ENCODE data around the gene TXNRD1.

DNA sequence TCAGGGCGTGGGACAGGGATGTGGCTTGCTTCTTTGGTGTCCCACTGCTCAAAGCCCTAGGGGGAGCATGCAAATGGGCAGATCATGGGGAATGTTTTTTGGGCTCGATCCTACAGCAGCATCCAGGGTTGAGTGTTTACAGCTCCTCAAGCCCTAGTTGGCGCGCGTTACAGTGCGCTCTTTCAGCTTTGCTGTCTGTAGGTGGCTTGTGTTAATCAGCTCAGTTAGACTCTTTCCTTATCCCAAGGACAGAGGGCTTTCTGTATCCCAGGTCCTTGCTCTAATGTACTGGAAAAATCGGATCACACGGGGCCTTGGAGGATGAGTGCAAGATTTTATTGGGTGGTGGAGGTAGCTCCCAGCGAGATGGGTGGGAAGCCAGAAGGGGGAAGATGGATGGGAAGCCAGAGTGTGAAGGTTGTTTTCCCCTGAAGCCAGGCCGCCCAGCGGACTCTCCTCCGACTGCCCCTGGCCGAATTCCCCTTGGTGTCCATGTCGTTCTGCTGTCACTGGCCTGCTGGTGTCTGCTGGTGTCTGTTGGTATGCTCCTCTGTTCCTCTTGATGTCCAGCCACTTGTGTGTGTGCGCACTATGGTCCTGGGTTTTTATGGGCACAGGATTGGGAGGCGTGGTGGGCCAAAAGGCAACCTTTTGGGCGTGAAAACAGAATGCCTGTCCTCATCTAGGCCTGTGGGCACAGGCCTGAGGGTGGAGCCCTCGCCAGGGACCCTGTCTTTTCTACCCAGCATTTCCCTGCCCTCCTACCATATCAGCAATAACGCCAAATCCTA is 10.7 kb upstream of the TXNRD1 start:
- TF ChIP-seq POLR2A (IDR thresholded peaks at IDR 0.05), result no peak
- TF ChIP-seq, protein P1, sequence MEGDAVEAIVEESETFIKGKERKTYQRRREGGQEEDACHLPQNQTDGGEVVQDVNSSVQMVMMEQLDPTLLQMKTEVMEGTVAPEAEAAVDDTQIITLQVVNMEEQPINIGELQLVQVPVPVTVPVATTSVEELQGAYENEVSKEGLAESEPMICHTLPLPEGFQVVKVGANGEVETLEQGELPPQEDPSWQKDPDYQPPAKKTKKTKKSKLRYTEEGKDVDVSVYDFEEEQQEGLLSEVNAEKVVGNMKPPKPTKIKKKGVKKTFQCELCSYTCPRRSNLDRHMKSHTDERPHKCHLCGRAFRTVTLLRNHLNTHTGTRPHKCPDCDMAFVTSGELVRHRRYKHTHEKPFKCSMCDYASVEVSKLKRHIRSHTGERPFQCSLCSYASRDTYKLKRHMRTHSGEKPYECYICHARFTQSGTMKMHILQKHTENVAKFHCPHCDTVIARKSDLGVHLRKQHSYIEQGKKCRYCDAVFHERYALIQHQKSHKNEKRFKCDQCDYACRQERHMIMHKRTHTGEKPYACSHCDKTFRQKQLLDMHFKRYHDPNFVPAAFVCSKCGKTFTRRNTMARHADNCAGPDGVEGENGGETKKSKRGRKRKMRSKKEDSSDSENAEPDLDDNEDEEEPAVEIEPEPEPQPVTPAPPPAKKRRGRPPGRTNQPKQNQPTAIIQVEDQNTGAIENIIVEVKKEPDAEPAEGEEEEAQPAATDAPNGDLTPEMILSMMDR (IDR thresholded peaks at IDR 0.05), result no peak

Data from lower leg skin (tissue), 3 donors.